ENCODE measurements around the gene DSCAM.

- TF ChIP-seq, protein P1, sequence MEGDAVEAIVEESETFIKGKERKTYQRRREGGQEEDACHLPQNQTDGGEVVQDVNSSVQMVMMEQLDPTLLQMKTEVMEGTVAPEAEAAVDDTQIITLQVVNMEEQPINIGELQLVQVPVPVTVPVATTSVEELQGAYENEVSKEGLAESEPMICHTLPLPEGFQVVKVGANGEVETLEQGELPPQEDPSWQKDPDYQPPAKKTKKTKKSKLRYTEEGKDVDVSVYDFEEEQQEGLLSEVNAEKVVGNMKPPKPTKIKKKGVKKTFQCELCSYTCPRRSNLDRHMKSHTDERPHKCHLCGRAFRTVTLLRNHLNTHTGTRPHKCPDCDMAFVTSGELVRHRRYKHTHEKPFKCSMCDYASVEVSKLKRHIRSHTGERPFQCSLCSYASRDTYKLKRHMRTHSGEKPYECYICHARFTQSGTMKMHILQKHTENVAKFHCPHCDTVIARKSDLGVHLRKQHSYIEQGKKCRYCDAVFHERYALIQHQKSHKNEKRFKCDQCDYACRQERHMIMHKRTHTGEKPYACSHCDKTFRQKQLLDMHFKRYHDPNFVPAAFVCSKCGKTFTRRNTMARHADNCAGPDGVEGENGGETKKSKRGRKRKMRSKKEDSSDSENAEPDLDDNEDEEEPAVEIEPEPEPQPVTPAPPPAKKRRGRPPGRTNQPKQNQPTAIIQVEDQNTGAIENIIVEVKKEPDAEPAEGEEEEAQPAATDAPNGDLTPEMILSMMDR (IDR thresholded peaks at IDR 0.05), result no peak
- no peak for TF ChIP-seq POLR2A (IDR thresholded peaks at IDR 0.05)
Observed at GRCh38 chr21:40095477-40095876, 751.5 kb downstream of the DSCAM start.
